GM21447 (cell line): Measurements from ENCODE around the gene ANKIB1.
"Not testable (repeated sequence)": the region's sequence is repeated elsewhere in the genome, so short reads cannot be mapped to it uniquely, and the experiment has no call there.

Experiments
- ATAC-seq: cut with Tn5 transposase; IDR thresholded peaks from one replicate; pipeline ENCODE4 v1.9.1; 2021; ENCODE audit not compliant: unreplicated experiment

The ANKIB1 gene

DNA sequence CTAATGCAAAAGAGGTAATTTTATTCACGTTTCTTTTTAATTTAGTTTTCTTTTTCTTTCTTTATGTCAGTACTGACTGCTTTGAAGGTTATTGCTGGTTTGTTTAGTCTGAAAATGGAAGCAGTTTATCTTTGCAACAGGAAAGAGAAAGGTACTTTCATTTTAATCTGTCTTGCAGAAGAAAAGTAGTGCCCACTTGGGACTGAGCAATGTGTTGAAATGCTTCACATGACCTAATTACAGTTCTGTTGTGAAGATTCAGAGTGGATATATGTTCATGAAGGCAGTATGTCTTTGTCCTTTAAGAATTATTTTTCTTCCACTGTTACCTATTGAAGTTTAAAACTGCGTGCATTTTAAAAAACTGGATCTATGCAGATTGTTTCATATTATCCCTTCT lies 80.1 kb downstream of the ANKIB1 start:
- no peak for ATAC-seq

DNA sequence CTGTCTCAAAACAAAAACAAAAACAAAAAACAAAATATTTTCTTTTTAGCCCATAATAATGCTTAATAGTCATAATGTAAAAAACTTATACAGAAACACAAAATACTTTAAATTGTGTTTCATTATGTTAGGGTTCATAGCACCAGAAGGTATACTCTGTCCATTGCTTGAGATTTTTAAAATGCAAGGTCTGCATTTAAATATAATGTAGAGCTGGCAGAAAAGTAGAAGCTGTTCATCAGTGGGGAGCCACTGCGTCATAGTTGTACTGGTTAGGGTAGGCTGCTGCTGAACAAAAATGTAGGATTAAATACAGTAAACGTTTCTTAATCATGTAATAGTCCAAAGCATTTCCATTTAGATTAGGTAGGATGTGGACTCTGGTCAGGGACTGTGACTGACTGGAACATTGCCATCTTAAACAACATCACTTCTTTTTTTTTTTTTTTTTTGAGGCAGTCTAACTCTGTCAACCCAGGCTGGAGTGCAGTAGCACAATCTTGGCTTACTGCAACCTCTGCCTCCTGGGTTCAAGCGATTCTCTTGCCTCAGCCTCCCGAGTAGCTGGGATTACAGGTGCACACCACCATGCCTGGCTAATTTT lies 85.2 kb downstream of the ANKIB1 start:
- ATAC-seq: no peak

DNA sequence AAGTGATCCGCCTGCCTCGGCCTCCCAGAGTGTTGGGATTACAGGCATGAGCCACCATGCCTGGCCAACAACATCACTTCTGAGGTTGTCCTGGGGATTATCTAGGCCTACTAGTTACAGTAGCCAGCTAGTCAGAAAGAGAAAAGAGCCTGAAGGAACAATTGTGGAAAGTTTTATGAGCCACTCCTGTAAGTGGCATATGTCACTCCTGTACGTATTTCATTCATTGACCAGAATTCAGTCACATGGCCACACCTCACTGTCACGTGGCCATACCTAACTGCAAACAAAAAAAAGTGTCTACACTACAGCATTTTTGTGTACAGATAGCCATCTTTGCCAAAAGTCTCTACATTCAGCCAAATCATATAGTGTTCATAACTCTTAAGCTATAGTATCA lies 85.7 kb downstream of the ANKIB1 start:
- no peak for ATAC-seq

DNA sequence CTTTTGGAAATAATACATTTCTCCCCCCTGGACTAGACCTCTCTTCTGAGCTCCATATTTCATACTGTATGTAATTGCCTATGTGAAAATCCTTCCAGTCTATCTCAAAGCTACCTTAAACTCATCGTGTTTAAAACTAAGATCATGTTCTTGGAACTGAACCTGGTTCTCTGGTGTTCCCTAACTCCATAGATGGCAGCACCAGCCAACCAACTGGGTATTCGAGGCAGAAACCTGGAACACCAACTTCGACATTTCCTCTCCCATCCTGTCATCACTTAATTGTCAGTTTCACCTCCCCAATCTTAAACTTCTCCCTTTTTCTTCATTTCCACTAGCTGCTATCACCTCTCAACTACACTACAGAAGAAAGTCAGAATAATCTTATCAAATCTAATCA lies 87.0 kb downstream of the ANKIB1 start:
- ATAC-seq: no peak

DNA sequence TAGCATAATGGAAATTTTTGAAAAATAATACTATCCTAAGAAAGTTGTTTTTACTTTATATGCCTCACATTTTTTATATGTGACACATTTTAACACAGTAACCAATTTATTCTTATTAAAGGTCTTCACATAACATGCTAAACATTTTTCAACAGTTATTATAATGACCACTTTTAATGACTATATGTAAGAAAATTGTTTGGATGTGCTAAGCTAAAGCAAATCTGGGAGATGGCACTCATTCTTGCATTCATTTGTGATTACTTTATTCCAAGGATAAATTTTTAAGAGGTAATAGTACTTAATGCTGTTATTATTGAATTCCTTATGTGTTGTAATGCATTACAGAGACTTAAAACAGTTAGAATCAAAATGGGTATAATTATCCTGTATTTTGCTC lies 88.1 kb downstream of the ANKIB1 start:
- ATAC-seq: no peak

DNA sequence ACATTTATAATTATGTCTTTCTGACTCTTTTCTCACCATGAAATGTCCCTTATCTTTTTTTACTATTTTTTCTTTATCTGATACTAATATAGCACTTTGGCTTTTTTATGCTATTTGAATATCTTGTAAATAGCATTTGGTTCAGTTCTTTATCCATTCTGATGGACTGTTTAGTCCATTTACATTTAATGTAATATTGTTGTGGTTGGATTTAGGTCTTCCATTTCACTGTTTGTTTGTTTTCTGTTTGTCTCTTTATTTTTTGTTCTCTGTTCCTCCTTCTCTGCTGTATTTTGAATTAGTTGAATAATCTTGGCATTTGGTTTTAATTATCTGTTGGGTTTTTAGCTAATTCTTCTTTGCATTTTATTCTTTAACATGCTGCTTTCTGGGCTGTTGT lies 89.8 kb downstream of the ANKIB1 start:
- no peak for ATAC-seq

DNA sequence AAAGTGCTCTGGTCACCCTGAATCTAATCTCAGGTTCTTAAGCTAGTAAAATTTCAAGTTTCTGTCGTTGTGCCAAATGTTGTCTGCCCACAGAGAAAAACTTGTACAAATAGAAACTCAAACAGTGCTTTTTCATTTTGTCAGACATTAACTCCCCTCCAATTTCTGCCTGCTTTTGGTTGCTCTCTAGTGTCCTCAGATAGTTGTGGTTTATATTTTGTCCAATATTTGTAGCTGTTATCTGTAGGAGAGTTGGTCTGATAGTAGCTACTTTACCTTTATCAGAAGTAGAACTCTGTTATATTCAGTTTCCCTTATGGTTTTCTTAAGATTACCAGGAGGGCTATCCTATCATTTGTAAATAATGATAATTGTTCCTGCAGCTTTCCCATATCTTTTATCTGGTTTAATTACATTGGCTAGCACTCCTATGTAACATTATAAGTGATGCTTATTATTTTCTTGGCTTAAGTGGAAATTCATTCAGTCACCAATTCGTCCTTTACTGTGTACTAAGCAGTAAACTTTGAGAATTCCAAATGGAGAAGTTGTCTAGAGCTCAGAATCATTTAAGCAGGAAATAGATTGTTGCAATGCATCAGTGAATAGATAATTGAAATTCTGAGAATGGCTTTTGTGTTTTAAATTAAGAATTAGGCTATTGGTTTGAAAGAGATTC lies 91.0 kb downstream of the ANKIB1 start:
- ATAC-seq: no peak

GRCh38 chr7:92340016-92340415 lies 94.2 kb downstream of the ANKIB1 start:
- no peak for ATAC-seq

DNA sequence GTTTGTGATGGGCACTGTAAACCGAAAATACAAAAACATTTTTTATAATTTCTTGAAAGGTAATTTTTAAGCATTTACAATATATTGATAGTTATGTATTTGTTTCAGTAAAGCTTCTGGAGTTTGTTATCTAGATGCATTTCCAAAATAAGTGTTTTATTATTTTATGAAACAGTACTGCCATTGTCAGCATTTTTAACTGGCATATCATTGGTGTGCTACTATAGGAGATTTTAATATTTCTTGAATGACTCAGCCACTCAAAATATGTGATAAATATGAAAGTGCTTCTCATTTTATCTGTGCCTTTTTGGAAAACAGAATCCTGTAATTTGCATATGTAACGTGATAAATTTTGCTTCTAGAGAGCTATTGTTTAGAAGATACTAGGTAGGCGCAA lies 97.9 kb downstream of the ANKIB1 start:
- ATAC-seq: no peak

GRCh38 chr7:92352009-92352408 lies 106.2 kb downstream of the ANKIB1 start:
- no peak for ATAC-seq

- no peak for ATAC-seq
These were observed 108.4 kb downstream of the ANKIB1 start for GRCh38 chr7:92354214-92354613.

- ATAC-seq: no peak
These were observed 110.6 kb downstream of the ANKIB1 start for GRCh38 chr7:92356406-92356805.

GRCh38 chr7:92357260-92357659 lies 111.5 kb downstream of the ANKIB1 start:
- ATAC-seq: no peak

DNA sequence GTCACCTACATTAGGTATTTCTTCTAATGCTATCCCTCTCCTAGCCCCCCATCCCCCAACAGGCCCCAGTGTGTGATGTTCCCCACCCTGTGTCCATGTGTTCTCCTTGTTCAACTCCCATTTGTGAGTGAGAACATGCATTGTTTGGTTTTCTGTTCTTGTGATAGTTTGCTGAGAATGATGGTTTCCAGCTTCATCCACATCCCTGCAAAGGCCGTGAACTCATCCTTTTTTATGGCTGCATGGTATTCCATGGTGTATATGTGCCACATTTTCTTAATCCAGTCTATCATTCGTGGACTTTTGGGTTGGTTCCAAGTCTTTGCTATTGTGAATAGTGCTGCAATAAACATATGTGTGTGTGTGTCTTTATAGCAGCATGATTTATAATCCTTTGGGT lies 113.4 kb downstream of the ANKIB1 start:
- ATAC-seq: not testable (repeated sequence)

GRCh38 chr7:92359801-92360200 lies 114.0 kb downstream of the ANKIB1 start:
- no peak for ATAC-seq

DNA sequence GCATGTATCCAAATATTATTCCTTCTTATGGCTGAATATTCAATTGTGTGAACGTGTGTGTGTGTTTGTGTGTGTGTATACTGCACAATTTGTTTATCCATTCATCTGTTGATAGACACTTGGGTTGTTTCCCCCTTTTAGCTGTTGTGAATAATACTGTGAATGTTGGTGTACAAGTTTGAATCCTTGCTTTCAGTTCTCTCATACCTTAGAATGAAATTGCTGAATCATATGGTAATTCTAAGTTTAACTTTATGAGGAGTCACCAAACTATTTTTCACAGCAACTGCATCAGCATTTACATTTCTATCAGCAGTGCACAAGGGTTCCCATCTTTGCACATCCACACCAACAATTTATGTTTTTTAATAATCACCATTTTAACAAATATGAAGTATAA lies 114.6 kb downstream of the ANKIB1 start:
- ATAC-seq: no peak

DNA sequence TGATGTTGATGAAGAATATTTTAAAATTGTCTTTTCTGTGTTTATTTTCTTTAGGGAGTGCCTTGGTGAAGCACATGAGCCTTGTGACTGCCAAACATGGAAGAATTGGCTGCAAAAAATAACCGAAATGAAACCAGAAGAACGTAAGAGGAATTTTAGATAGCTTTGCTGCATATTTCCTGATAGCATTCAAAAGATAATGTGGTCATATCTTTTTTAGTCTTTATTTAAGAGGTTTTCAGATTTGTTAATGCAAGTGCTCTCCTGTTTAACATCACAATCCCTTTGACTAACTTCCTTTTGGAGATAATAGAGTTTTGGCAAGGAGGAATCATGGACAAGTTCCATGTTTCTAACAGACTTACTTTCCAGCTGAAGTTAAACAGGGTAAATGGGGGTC lies 116.4 kb downstream of the ANKIB1 start:
- ATAC-seq: no peak

- ATAC-seq: no peak
These were observed 121.0 kb downstream of the ANKIB1 start for GRCh38 chr7:92366730-92367129.

GRCh38 chr7:92368741-92369140 lies 123.0 kb downstream of the ANKIB1 start:
- no peak for ATAC-seq

DNA sequence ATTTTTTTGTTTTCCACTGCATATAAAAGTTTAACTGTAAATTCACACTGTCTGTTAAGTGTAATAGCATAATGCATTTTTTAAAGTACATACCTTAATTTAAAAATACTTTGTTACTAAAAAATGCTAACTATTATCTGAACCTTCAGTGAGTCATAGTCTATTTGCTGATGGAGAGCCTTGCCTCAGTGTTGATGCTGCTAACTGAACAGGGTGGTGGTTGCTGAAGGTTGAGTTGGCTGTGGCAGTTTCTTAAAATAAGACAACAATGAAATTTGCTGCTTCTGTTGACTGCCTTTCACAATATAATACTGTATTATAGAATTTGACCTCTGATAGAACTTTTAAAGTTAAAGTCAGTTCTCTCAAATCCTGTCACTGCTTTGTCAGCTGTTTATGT lies 129.2 kb downstream of the ANKIB1 start:
- no peak for ATAC-seq

DNA sequence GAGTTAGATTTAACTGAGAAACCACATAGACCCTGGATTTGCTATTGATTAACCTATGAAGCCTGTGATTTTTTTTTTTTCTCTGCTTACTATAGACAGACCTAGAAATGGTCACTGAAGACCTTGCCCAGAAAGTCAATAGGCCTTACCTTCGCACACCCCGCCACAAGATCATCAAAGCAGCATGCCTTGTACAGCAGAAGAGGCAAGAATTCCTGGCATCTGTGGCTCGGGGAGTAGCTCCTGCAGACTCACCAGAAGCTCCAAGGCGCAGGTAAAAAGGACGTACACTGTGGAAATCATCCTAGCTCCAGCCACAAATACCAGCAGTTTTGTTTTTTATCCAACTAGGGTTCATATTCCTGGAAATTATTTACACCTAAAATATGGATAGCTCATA lies 145.3 kb downstream of the ANKIB1 start:
- no peak for ATAC-seq

GRCh38 chr7:92397542-92397941 lies 151.8 kb downstream of the ANKIB1 start:
- no peak for ATAC-seq

GRCh38 chr7:92400013-92400412 lies 154.2 kb downstream of the ANKIB1 start:
- no peak for ATAC-seq
